HG02759 (cell line): ENCODE data around the gene METTL25B.
A peak's percentile ranks its signal among the peaks of the same experiment; 100 is the strongest.

Experiments
- ATAC-seq: cut with Tn5 transposase; IDR thresholded peaks from one replicate; pipeline ENCODE4 v1.9.1; 2021; ENCODE audit warnings: mild to moderate bottlenecking, moderate library complexity; ENCODE audit not compliant: unreplicated experiment

The METTL25B gene

GRCh38 chr1:156766298-156767100, 38.2 kb downstream of the METTL25B start:
- ATAC-seq: peak; percentile 12

GRCh38 chr1:156767101-156767878, 39.0 kb downstream of the METTL25B start, which contains the start of gene PRCC:
Gene PRCC, plus strand, starts transcription at chr1:156767535. Its CDS starts 237 bp downstream, at chr1:156767772.
- peak; percentile 95 for ATAC-seq

DNA sequence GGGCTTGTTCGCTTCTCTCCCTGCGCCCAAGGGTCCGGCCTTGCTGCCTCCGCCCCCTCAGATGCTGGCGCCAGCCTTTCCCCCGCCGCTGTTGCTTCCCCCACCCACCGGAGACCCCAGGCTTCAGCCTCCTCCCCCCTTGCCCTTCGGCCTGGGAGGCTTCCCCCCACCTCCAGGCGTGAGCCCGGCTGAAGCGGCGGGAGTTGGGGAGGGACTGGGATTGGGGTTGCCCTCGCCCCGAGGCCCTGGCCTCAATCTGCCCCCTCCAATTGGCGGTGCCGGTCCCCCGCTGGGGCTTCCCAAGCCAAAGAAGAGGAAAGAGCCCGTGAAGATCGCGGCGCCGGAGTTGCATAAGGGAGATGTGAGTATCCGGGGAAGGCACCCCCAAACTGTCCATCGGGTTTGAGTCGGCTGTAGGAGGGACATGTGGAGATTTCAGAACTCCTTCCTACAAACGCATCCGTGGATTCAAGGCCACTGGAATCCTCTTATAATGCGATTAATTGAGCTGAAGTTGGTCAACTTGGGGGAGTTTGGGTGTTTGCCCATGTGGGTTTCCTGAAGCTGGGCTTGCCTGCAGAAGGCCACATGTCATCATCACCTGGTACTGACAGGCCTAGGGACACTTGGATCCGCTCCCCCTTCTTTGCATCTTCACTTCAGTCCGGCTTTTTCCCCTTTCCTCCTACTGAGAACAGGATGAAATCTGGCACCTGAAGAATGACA, 39.8 kb downstream of the METTL25B start:
- peak; percentile 11 for ATAC-seq

GRCh38 chr1:156768610-156769295, 40.5 kb downstream of the METTL25B start:
- no peak for ATAC-seq

- ATAC-seq: no peak
Observed at GRCh38 chr1:156772222-156772621, 44.0 kb downstream of the METTL25B start.

GRCh38 chr1:156772728-156773497, 44.6 kb downstream of the METTL25B start:
- no peak for ATAC-seq

GRCh38 chr1:156773607-156774006, 45.3 kb downstream of the METTL25B start:
- ATAC-seq: no peak

DNA sequence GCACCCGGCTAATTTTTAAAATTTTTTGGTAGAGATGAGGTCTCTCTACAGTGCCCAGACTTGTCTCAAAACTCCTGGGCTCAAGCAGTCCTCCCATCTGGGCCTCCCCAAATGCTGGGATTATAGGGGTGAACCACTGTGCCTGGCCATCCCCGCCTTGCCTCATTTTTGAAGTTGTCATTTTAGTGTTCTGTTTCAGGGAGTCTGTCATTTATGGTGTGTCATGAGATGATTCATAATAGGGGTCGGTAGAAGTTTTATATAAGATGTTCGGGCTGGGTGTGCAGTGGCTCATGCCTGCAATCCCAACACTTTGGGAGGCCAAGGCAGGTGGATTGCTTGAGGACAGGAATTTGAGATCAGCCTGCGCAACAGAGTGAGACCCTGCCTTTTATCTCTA, 47.5 kb downstream of the METTL25B start:
- no peak for ATAC-seq

GRCh38 chr1:156776942-156777341, 48.7 kb downstream of the METTL25B start:
- ATAC-seq: no peak

- ATAC-seq: no peak
Observed at GRCh38 chr1:156777573-156777972, 49.3 kb downstream of the METTL25B start.

DNA sequence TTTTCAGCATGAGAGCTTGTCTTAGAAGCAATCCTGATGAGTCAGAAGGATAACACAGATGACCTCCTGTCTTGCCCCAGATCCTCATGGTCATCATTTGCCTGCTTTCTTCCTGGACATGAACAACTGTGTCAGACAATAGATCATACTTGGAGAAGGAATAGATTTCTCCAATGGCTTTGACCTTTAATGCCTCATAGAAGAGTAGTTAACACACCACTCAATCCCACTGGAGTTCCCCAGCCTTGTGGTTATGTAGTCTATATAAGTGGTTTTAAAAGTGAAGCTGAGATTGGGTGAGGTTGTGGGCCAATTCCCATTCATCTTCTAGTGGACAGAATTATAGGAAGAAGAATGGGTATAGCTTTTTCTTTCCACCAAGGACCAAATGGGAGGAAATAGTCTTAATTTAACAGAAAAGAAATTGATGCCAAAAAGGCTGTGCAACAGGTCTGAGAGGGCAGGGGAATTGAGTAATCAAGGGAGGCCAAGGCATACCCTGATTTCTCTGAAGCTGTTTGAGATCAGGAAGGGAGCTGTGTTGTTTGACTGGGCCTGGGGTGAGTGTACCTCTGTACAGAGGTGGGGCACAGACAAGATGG, 53.4 kb downstream of the METTL25B start:
- no peak for ATAC-seq

DNA sequence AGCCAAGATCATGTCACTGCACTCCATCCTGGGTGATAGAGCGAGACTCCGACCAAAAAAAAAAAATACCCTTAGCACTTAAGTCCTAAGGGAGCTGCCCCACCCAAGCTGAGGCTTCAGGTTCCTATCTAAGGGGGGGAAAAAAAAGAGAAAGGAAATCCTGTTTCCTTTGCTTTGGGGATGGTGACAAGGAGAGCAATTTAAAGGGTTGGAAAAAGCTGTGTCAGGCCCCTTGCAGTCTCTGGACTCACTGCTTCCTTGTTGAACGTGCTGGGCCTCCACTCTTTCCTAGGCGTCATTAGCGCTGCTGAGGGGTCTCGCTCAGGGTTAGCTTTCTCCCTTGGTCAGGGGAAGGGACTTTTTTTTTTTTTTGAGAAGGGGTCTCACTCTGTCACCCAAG, 57.2 kb downstream of the METTL25B start:
- no peak for ATAC-seq
